SKM-1 (cell line): Measurements from ENCODE around the gene TSHZ2.

Experiments used
- DNase-seq: peaks from one replicate; lab custom pipeline; 2025; ENCODE audit not compliant: unreplicated experiment; lab: John Stamatoyannopoulos, UW

The TSHZ2 gene

DNA sequence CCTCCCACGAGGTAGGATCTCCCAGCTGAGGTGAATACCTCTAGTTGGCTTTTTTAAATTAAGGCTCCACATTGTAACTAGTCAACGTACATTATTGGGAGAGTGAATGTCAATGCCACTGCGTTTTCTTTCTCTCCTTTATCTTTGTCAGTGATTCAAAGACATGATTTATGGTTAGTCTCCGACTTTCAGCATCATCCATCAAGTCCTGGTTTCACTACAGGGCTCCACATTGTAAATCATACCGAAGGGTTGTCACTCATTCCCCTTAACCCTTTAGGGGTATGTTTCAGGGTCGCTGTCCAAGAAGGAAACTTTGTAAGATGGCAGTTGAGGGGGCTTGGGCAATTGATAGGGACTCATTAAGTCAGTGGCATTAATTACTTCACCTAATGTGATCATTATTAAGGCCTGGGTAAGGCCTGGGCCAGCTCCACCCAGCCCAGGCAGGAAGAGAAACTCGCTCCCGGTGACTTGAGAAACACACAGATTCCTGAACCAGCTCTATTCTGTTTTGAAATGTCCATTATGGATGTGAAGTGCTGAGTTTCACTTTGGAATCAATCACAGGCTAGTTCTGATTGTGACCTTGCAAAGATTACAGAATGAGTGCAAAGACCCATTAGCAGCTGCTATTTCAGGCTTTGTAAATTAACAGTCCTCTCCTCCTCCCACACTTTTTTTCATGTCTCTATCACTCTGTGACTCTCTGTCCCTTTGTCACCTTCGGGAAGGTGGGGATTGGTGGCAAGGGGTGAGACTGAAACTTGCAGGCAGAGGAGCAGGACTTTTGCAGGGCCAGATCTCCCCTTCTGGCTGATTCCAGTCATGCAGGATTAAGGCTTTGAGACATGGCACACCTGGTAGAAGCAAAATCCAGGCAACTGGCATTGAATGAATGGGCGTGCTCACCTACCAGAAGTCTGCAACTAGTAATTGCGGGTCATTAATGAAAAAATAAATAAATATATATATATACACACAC lies 222.4 kb downstream of the TSHZ2 start:
- DNase-seq, result no peak

GRCh38 chr20:53195876-53196610 lies 223.9 kb downstream of the TSHZ2 start:
- DNase-seq, result no peak

DNA sequence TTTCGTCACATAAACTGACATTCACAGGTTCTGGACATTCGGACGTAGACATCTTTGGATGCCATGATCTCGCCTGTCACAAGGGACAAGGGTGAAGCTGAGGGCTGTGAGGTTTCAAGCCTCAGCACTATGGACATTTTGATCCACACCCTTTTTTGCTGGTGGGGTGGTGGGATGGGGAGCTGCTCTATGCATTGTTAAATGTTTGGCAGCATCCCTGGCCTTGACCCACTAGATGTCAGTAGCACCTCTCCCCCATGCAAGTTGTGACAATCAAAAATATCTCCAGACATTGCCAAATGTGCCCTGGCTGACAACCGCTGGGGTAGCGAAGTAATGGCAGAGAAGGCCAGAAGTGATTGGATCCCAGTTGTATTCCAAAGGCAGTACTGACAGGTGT lies 229.4 kb downstream of the TSHZ2 start:
- DNase-seq, result no peak

DNA sequence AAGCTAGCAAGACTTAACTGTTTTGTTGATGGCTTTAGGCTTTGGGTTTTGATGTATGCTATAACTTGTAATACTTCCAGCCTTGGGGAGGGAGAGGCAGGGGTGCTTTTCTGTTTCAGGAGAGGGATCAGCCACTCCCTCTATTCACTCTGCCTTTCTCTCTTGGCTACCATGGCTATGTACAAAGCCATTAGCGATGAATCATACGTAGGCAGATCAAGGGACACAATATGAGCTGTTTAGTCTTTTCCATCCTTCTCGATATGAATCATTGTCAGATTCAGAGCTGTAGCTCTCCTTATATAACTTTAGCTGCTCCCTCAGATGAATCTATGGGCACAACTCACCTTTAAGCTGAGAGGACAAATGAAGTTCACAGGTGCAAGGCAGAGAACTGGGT lies 230.6 kb downstream of the TSHZ2 start:
- no peak for DNase-seq

GRCh38 chr20:53205046-53205445 lies 232.9 kb downstream of the TSHZ2 start:
- DNase-seq, result no peak

- DNase-seq, result no peak
Observed at GRCh38 chr20:53208110-53208832, 236.1 kb downstream of the TSHZ2 start.

- DNase-seq, result no peak
Observed at GRCh38 chr20:53210041-53210440, 237.9 kb downstream of the TSHZ2 start.

DNA sequence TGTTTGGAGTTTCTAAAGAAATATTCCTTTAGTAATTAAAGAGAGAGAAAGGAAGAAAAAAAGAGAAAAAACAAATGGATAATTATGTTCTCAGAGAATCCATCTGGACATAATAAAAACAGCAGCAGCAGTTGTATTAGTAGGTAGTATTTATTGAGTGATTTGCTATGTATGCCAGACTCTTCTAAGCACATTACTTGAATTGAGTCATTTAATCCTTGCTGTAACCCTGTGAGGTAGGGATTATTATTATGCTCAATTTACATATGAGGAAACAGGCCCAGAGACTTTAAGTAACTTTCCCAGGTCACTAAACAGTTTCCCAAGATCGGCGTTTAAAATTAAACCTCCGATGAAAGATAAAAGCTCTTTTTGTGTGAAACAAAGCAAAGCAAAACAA lies 238.8 kb downstream of the TSHZ2 start:
- no peak for DNase-seq

DNA sequence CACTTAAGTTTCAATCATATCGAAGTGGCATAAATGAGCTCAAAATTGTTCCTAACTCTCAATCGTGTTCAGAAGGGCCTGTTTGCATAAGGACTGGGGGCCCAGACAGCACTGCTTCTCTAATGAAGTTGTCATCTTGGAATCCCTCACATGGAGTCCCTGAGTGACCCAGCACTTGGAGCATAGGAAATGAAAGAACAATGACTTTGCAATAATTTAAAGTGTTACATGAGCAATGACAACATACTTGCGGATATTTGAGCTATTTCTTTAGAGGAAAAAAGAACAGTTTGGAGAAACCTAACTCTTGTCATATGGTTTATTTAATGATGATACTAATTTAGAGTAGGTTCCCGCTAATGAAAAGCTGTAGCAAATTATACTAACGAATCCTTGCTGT lies 239.9 kb downstream of the TSHZ2 start:
- DNase-seq, result no peak

GRCh38 chr20:53214392-53214791 lies 242.2 kb downstream of the TSHZ2 start:
- DNase-seq, result no peak

DNA sequence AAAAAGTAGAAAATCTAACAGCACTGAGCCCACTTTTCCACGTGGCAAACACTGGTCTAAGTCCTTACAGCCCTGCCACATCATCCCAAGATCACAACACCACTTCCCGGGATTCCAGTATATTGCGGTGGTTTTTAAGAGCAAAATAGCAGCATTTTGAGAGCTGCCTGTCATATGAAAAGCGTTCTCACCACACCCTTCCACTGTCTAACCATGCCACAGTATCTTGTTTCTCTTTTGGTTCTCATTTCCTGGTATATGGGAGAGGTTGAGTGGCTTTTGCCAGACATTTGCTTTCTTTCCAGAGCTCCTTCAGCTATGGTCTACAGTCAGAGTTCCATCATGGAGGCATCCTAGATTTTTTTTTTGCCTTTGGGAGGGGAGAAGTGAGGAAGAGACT lies 243.0 kb downstream of the TSHZ2 start:
- DNase-seq, result no peak

- no peak for DNase-seq
Observed at GRCh38 chr20:53216478-53216855, 244.3 kb downstream of the TSHZ2 start.

GRCh38 chr20:53216856-53217576 lies 244.9 kb downstream of the TSHZ2 start:
- no peak for DNase-seq

GRCh38 chr20:53220482-53221307 lies 248.5 kb downstream of the TSHZ2 start:
- no peak for DNase-seq

- DNase-seq, result no peak
Observed at GRCh38 chr20:53221731-53222130, 249.6 kb downstream of the TSHZ2 start.

DNA sequence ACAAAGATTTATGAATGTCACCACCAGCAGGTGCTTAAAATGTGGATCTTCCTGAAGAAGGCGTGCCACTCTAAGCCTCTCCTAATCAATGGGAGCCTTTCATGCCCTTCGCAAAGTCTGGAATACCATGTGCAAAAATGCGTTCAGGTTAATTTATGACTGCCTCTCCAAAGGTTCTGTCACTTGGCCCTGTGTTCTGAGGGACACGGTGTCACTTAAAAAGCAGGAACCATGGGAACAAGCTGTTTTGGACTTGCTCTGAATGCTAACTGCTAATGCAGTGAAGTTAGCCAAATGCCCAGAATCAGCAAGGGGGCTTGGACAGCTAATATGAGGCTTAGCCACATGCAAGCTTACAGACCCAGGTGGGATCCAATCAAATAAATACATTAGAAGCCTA lies 250.3 kb downstream of the TSHZ2 start:
- DNase-seq, result no peak

- no peak for DNase-seq
Observed at GRCh38 chr20:53222932-53223331, 250.8 kb downstream of the TSHZ2 start.

- no peak for DNase-seq
Observed at GRCh38 chr20:53223626-53224172, 251.5 kb downstream of the TSHZ2 start.

DNA sequence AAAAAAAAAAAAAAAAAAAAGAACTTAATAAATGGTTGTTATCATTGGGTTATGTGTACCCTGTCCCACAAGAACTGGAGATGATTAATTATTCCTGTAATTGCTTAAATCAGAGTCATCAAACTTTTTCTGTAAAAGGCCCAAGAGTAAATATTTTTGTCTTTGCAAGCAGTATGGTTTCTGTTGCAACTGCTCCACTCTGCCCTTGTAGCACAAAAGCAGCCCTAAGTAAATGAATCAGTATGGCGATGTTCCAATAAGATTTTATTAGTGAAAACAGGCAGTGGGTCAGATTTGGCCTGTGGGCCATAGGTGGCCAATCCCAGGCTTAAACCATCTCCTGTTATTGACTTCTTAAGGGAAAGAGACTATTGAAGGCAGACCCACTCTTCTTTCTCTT lies 252.7 kb downstream of the TSHZ2 start:
- no peak for DNase-seq

- no peak for DNase-seq
Observed at GRCh38 chr20:53226826-53227225, 254.7 kb downstream of the TSHZ2 start.
